DMS53 treated with DMSO at 0.1 percent for 48 hours (cell line): ENCODE data around the gene CATSPERB.
"Not testable (repeated sequence)": the region's sequence is repeated elsewhere in the genome, so short reads cannot be mapped to it uniquely, and the experiment has no call there.

Experiments
- DNase-seq: peaks from one replicate; lab custom pipeline; 2025; ENCODE audit not compliant: unreplicated experiment; lab: John Stamatoyannopoulos, UW

CATSPERB gene

DNA sequence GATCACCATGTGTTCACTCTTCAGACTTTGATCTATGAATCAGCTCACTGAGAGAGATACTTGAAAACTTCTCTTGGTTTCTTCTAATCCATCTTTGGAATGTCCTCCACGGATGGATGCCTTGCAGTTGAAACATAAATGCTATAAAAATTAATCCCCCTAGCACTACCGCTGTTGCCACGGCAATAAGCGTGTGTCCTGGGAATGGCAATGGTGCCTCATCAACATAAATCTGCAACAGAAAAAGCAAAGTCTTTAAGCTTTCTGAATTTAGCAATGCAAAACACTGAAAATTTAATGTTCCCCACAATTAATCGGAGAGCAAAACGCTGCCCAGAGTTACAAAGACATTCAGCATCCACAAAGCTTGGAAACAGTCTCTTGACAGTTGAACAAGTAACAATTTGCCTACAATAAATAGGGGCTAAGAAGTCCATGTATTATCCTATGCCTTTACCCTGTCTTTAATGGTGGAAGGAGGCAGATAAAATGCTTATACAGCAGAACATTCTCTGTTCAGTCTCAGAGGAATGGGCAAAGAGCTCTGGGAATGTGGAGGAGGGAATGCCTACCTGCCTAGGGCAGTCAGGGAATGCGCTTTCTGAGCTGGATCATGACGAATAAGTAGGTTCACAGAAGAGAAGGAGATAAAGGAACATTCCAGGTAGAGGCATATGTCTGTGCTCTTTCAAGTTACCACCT is 150.9 kb downstream of the CATSPERB start:
- no peak for DNase-seq

DNA sequence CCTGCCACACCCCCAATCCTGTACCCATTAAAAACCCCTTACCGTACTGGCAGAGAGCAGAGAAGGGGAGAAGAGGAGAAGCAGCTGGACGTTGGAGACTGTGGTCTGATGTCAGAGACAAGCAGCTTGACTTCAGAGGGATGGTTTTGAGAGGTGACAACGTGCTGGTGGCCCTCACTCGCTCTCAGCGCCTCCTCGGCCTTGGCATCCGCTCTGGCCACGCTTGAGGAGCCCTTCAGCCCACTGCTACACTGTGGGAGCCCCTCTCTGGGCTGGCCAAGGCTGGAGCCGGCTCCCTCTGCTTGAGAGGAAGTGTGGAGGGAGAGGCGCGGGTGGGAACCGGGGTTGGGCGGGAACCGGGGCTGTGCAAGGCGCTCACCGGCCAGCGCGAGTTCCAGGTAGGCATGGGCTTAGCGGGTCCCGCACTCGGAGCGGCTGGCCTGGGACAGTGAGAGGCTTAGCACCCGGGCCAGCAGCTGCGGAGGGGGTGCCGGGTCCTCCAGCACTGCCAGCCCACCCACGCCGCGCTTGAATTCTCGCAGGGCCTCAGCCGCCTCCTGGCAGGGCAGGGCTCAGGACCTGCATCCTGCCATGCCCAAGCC is 154.2 kb downstream of the CATSPERB start:
- DNase-seq, result no peak

DNA sequence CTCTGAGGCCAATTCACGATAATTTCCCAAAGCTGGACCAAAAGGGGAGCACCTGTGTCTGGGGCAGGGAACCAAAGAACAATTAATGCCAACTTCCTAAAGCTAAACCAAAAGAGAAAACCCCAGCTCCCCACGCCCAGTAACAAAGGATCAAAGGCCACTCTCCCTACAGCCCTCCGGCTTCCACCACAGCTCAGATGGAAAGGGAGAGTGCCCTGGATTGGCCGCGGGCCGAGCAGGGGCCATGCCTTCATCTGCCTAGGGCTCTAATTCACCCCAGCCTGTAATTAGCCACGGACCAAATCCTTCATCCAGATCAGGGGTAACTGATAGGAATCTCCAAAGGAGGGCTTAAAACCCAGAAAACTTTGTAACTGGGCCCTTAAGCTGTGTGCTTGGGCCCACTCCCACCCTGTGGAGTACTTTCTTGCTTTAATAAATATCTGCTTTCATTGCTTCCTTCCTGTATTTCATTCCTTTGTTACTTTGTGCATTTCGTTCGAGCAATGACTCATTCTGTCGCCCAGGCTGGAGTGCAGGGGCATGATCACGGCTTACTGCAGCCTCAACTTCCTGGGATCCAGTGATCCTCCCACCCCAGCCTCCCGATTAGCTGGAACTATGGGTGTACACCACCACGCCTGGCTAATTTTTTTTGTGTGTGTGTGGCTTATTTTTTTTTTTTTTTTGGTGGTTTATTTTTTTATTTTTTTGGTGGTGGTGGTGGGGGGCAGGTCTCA is 156.2 kb downstream of the CATSPERB start:
- no peak for DNase-seq

DNA sequence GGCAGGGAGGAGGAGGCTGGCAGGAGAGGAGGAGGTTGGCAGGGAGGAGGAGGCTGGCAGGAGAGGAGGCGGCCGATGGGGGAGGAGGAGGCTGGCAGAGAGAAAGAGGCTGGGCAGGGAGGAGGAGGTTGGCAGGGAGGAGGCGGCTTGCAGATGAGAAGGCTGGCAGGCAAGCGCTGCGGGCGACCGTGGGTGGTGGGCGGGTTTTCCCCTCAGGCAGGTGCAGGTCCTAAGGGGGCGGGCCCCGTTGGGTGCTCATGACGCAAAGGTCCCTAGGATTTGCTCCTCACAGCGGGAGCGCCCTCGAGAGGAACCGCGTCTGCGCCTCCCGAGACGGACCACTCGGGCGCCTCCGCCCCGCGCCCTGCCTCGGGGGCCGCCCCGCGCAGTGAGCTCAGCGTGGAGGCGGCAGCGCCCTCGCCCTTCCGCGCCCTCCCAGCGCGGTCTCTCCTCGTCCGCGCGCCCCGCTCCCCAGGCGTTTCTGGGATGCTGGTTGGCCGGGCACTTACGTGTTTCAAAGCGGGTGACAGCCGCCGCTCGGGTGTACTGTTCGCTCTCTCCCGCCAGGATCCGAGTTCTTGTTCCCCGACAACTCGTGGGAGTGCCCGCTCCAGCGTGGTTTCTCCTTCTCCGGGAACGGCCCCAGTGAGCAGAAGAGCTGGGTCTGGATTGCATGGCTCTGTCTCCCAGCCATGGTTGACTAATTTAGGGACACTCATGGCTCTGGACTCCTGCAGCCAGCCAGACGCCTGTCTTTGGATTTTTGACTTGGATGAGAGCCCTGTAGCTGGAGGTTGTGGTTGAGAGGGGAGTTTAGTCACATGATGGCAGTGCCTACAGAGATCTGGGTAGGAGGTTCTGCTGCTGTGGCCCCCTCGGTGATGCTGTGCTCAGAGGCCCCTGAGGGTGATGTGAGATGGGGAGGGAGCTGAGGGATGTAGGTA is 157.7 kb downstream of the CATSPERB start:
- DNase-seq, result peak; percentile 51

DNA sequence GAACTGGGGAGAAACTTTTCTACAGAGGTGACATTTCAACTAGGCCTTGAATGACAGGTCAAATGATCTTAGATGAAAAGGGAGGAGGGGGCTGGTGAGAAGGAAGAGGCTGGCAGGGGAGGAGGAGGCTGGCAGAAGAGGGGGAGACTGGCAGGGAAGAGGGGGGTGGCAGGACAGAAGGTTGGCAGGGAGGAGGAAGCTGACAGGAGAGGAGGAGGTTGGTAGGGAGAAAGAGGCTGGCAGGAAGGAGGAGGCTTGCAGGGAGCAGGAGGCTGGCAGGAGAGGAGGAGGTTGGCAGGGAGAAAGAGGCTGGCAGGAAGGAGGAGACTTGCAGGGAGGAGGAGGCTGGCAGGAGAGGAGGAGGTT is 158.4 kb downstream of the CATSPERB start:
- no peak for DNase-seq

DNA sequence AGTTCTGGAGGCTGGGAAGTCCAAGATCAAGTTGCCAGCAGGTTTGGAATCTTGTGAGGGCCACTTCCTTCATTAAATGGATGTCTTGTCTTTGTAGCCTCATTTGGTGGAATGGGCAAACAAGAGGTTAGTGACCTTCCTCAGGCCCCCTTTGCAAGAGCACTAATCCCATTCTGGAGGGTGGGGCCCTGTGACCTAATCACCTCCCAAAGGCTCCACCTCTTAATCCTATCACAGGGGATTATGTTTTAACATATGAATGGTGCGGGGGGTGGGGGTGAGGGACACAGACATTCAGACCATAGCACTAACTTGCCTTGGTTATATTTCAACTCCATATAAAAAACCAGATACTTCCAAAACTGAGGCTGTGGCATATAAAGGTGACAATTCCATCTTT is 161.9 kb downstream of the CATSPERB start:
- no peak for DNase-seq

DNA sequence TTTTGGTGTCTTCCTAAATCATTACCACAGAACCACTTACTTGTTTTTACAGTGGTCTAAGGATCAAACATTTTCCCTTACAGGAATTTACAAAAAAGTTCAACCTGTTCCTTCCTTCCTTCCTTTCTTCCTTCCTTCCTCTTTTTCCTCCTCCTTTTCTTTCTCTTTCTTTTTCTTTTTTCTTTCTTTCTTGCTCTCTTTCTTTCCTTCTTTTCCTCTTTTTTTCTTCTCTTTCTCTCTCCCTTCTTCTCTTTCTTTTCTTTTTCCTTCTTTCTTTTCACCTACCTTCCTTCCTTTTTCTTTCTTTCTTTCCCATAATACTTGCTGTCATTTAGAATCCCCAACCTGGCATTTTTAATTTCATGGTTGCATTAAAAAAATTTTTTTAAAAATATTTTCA is 162.6 kb downstream of the CATSPERB start:
- no peak for DNase-seq

DNA sequence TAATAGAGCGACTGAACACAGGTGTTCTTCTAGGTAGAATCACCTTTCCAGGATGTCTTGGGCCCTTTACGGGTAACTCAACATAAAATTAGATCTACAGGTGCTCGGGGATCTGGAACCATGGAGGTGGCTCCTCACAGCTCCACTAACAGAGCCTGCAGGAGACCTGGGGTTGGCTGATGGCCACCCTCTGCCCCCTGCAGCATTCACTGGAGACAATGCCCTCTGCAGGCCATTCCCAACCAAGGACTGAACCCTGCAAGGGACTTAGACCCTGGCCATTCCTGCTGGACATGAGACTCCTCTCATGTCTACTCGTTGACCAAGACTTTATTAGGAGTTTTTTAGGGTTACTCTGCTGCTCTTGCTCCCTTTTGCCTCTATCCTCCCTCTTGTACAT is 163.3 kb downstream of the CATSPERB start:
- DNase-seq, result no peak

DNA sequence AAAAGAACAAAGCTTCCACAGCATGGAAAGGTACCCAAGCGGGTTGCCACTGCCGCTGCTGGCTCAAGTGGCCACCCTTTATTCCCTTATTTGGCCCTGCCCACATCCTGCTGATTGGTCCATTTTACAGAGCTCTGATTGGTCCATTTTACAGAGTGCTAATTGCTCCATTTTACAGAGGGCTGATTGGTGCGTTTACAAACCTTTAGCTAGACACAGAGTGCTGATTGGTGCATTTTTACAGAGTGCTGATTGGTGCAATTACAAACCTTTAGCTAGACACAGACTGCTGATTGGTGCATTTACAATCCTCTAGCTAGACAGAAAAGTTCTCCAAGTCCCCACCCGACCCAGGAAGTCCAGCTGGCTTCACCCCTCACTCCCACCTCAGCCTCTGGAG is 164.1 kb downstream of the CATSPERB start:
- DNase-seq, result not testable (repeated sequence)

DNA sequence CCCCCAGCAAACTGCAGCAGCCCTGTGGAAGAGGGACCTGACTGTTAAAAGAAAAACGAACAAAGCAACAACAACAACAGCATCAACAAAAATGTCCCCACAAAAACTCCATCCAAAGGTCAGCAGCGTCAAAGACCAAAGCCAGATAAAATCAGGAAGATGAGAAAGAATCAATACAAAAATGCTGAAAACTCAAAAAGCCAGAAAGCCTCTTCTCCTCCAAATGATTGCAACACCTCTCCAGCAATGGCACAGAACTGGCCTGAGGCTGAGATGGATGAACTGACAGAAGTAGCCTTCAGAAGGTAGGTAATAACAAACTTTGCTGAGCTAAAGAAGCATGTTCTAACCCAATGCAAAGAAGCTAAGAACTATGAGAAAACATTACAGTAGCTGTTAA is 176.4 kb downstream of the CATSPERB start:
- no peak for DNase-seq

DNA sequence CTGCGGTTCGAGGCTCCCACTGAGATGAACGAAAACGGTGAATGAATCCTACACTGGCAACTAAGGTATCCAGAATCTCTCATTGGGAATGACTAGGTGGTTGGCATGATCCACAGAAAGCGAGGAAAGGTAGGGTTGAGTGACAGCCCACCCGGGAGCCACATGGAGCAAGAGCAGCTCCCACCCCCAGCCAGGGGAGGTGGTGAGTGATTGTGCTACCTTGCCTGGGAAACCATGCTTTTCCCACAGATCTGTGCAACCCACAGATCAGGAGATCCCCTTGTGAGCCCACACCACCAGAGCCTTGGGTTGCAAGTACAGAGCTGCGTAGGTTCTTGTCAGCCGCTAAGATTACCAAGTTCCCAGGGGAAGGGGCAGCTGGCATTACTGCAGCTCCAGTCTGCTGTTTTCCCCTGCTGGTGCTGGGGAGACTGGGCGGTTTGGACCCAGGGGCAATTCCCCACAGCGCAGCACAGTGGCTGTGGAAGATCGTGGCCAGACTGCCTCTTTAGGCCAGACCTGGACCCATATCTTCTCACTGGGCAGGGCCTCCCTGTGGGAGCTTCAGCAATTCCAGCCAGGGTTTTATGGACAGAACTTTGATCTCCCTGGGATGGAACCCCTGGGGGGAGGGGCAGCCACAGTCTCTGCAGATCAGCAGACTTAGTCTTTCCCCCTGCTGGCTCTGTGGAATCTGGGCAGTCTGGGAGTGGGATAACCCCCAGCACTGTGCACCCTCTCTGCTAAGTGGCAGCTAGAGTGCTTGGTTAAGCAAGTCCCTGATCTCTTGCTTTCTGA is 177.2 kb downstream of the CATSPERB start:
- DNase-seq, result no peak

DNA sequence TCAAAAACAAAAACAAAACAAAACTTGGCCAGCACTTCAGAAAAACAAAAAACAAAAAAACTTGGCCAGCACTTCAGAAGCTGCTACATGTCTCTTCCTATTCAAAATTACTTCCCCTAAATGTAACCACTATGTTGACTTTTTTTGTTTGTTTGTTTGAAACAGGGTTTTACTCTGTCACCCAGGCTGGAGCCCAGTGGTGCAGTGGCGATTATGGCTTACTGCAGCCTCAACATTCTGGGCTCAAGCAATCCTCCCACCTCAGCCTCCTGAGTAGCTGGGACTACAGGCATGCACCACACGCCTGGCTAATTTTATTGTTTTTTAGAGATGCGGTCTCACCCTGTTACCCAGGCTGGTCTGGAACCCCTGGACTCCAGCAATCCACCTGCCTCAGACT is 183.8 kb downstream of the CATSPERB start:
- no peak for DNase-seq

DNA sequence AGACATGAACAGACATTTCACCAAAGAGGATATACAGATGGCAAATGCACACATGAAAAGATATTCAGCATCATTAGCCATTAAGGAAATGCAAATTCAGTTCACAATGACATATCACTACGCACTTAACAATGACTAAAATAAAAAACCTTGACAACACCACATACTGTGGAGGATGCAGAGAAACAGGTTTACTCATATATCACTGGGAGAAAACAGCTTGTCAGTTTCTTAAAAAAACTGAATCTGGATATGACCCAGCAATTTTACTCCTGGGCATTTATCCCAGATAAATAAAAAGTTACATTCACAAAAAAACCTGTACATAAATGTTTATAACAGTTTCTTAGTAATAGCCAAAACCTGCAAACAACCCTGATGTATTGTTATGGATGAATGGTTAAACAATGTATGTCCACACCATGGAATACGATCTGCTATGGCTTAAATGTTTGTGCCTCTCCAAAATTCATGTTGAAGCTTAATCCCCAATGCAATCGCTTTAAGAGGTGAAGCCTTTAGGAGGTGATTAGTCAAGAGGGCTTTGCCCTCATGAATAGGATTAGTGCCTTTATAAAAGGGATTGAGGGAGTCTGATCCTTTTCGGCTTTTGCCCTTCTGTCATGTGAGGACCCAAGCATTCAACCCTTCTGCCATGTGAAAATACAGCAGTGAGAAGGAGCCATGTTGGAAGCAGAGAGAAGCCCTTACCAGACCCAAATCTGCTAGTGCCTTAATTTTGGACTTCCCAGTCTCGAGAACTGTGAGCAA is 185.8 kb downstream of the CATSPERB start:
- DNase-seq, result no peak

DNA sequence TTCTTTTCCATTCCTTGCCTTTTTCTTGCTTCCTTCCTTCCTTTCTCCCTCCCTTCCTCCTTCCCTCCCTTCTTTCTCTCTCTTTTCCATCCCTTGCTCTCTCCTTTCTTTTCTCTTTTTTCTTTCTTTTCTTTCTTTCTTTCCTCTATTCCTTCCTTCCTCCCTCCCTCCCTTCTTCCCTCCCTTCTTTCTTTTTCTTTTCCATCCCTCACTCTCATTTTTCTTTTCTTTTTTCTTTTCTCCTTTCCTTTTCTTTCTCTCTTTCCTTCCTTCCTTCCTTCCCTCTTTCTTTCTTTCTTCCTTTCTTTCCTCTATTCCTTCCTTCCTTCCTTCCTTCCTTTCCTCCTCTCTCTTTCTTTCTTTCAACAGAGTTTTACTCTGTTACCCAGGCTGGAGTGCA is 186.7 kb downstream of the CATSPERB start:
- DNase-seq, result no peak

DNA sequence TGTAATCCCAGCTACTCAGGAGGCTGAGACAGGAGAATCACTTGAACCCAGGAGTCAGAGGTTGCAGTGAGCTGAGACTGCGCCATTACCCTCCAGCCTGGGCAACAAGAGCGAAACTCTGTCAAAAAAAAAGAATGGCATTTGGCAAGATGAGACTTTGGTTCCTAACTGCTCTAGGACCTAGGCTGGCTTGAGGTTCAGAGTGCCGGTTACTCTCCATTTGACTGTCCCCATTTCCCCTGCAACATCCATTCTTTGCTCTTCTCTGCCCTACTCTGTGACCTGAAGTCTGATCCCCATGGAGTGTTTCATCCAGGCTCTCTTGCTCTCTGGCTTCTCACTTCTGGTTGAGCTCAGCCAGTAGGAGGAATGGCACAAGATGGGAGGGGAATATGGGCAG is 195.6 kb downstream of the CATSPERB start:
- no peak for DNase-seq

DNA sequence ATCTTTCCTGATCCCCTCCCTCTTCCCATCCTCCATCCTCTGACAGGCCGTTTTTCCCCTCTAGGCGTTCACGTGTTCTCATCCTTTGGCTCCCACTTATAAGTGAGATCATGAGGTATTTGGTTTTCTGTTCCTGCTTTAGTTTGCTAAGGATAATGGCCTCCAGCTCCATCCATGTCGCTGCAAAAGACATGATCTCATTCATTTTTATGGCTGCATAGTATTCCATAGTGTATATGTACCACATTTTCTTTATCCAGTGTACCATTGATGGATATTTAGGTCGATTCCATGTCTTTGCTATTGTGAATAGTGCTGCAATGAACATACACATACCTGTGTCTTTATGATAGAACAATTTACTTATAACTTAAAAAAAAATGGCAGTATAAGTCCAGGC is 197.8 kb downstream of the CATSPERB start:
- DNase-seq, result not testable (repeated sequence)

DNA sequence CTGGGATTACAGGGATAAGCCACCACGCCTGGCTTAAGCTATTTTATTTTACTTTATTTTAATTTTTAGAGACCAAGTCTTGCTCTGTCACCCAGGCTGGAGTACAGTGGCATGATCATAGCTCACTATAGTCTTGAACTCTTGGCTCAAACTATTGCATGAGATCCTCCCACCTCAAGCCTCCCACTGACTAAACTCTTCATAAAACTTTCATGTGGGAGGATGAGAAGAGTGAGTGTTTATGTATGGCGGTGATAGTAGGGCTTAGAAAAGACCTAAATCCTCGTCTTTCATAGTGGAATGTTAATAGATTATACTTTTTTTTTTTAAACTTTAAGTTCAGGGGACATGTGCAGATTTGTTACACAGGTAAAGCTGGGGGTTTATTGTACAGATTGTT is 198.3 kb downstream of the CATSPERB start:
- DNase-seq, result no peak
